H1 (cell line): ENCODE results near the gene GPC6. TPM values are rescaled to one million over a fixed set of nuclear protein-coding genes. Genes with fewer than 3 reads are reported as not detected.

Source experiments
- CTCF ChIA-PET: fragments of 300-600 bp; sonication (Branson Sonifier 250); formaldehyde crosslinking; loops from one replicate; lab custom pipeline; 2021; ENCODE audit not compliant: partially characterized antibody; lab: Charles Lee
- POLR2A ChIA-PET: fragments of 300-600 bp; sonication (Branson Sonifier 250); formaldehyde crosslinking; loops from one replicate; lab custom pipeline; 2021; ENCODE audit warnings: inconsistent platforms; ENCODE audit not compliant: partially characterized antibody; lab: Charles Lee
- DNase-seq, 2 experiments: peaks; one replicate each; pipeline versions ENCODE4 v3.0.0 to v3.0.0-alpha.2; 2010 to 2022; ENCODE audit warnings: low spot score in 2 of 2, low read depth in 1 of 2, mixed read lengths in 1 of 2
- FAIRE-seq: peaks from 2 replicates; lab custom pipeline; 2011; peaks lifted over from hg19 to GRCh38; lab: Jason Lieb, UNC
- H2AFZ ChIP-seq: 2 replicates; pipeline ENCODE4 v1.8.1; 2012; ENCODE audit warnings: low read length, inconsistent platforms
- H2AK5ac ChIP-seq: 2 replicates; pipeline ENCODE4 v1.6.1; 2013; ENCODE audit warnings: low read depth, low read length
- H2BK120ac ChIP-seq: replicated peaks from 2 replicates; pipeline ENCODE3; 2013; ENCODE audit warnings: low read depth, low read length, inconsistent platforms
- H2BK12ac ChIP-seq: 2 replicates; pipeline ENCODE4 v1.6.1; 2013; ENCODE audit warnings: low read depth, low read length
- H2BK15ac ChIP-seq: 2 replicates; pipeline ENCODE4 v1.6.1; 2013; ENCODE audit warnings: low read length
- H2BK20ac ChIP-seq: 2 replicates; pipeline ENCODE4 v1.6.1; 2013; ENCODE audit warnings: low read length
- H2BK5ac ChIP-seq: 2 replicates; pipeline ENCODE4 v1.6.1; 2013; ENCODE audit warnings: low read depth, low read length
- H3K14ac ChIP-seq: 2 replicates; pipeline ENCODE4 v1.6.1; 2013; ENCODE audit warnings: inconsistent platforms; ENCODE audit not compliant: insufficient read length
- H3K18ac ChIP-seq: 2 replicates; pipeline ENCODE4 v1.6.1; 2013; ENCODE audit warnings: low read length; ENCODE audit errors: extremely low read depth
- H3K23ac ChIP-seq: 2 replicates; pipeline ENCODE4 v1.6.1; 2013; ENCODE audit warnings: inconsistent platforms; ENCODE audit not compliant: insufficient read length
- H3K23me2 ChIP-seq: 2 replicates; pipeline ENCODE4 v1.6.1; 2013; ENCODE audit warnings: low read depth, low read length
- H3K27ac ChIP-seq: 2 replicates; pipeline ENCODE4 v1.6.1; 2011; ENCODE audit warnings: low read depth, low read length, inconsistent platforms
- H3K27me3 ChIP-seq, 4 experiments: replicated peaks in 1 of 4; 1 replicate in 1 of 4; 2 replicates in 3 of 4; pipeline versions ENCODE4 v1.6.1 to v1.8.1; 2011 to 2013; ENCODE audit warnings: low read length in 3 of 4, mild to moderate bottlenecking in 3 of 4, inconsistent platforms in 2 of 4, mixed read lengths in 2 of 4, moderate library complexity in 1 of 4; ENCODE audit not compliant: control insufficient read depth in 3 of 4, insufficient read depth in 3 of 4; ENCODE audit errors: extremely low read depth in 1 of 4
- H3K36me3 ChIP-seq, 4 experiments: 2 replicates each; pipeline versions ENCODE4 v1.6.1 to v1.8.1; 2011 to 2013; ENCODE audit warnings: mild to moderate bottlenecking in 4 of 4, low read length in 3 of 4, moderate library complexity in 2 of 4, control low read depth in 1 of 4, inconsistent platforms in 1 of 4; ENCODE audit not compliant: insufficient read depth in 4 of 4, control insufficient read depth in 2 of 4
- H3K4ac ChIP-seq: replicated peaks from 2 replicates; pipeline ENCODE3; 2013; ENCODE audit warnings: low read length, low read depth, mixed read lengths, inconsistent platforms; ENCODE audit not compliant: insufficient read length
- H3K4me1 ChIP-seq, 4 experiments: replicated peaks in 1 of 4; 1 replicate in 1 of 4; 2 replicates in 3 of 4; pipeline versions ENCODE4 v1.6.1 to v1.8.1; 2011 to 2013; ENCODE audit warnings: low read length in 3 of 4, inconsistent platforms in 2 of 4, mixed read lengths in 1 of 4; ENCODE audit not compliant: insufficient read depth in 4 of 4, control insufficient read depth in 3 of 4
- H3K4me2 ChIP-seq, 2 experiments: 2 replicates each; pipeline versions ENCODE4 v1.6.1 to v1.8.1; 2011 to 2013; ENCODE audit warnings: low read depth in 2 of 2, low read length in 2 of 2, control low read depth in 1 of 2, inconsistent platforms in 1 of 2, mild to moderate bottlenecking in 1 of 2; ENCODE audit not compliant: insufficient read depth in 1 of 2
- H3K4me3 ChIP-seq, 4 experiments: fragments of 200-600, 300-600 bp in 1 of 4; sonication (generic), shearing (Covaris generic), sonication (Bioruptor Twin) in 1 of 4; 2 replicates each; pipeline versions ENCODE4 v1.5.1 to v1.8.1; 2011 to 2016; ENCODE audit warnings: low read length in 4 of 4, low read depth in 3 of 4, control low read depth in 2 of 4, inconsistent platforms in 2 of 4, mild to moderate bottlenecking in 2 of 4, mixed read lengths in 1 of 4, moderate library complexity in 1 of 4; ENCODE audit not compliant: insufficient read depth in 2 of 4; ENCODE audit errors: extremely low read depth in 1 of 4
- H3K56ac ChIP-seq: replicated peaks from 2 replicates; pipeline ENCODE3; 2013; ENCODE audit warnings: low read depth, mild to moderate bottlenecking, mixed read lengths, low read length, inconsistent platforms; ENCODE audit not compliant: insufficient read length
- H3K79me1 ChIP-seq: 2 replicates; pipeline ENCODE4 v1.6.1; 2013; ENCODE audit warnings: low read depth, low read length, control low read depth
- H3K79me2 ChIP-seq, 2 experiments: 2 replicates each; pipeline versions ENCODE4 v1.6.1 to v1.8.1; 2012 to 2013; ENCODE audit warnings: low read length in 2 of 2, mild to moderate bottlenecking in 2 of 2, inconsistent platforms in 1 of 2; ENCODE audit not compliant: insufficient read depth in 2 of 2, control insufficient read depth in 1 of 2
- H3K9ac ChIP-seq, 4 experiments: replicated peaks in 1 of 4; 1 replicate in 1 of 4; 2 replicates in 3 of 4; pipeline versions ENCODE4 v1.6.1 to v1.8.1; 2011 to 2013; ENCODE audit warnings: low read depth in 3 of 4, low read length in 3 of 4, control low read depth in 2 of 4, mild to moderate bottlenecking in 2 of 4, moderate library complexity in 2 of 4, inconsistent platforms in 1 of 4; ENCODE audit errors: extremely low read depth in 1 of 4
- H3K9me3 ChIP-seq, 2 experiments: 2 replicates each; pipeline versions ENCODE4 v1.6.1 to v1.8.1; 2012 to 2013; ENCODE audit warnings: mild to moderate bottlenecking in 2 of 2, moderate library complexity in 2 of 2, control low read depth in 1 of 2, inconsistent platforms in 1 of 2, low read depth in 1 of 2, low read length in 1 of 2, mixed read lengths in 1 of 2; ENCODE audit not compliant: insufficient read depth in 2 of 2
- H4K20me1 ChIP-seq, 2 experiments: replicated peaks in 1 of 2; 2 replicates each; pipeline versions ENCODE3 to v1.8.1; 2011 to 2013; ENCODE audit warnings: inconsistent platforms in 2 of 2, low read length in 2 of 2, mild to moderate bottlenecking in 1 of 2; ENCODE audit not compliant: insufficient read depth in 2 of 2, control insufficient read depth in 1 of 2
- H4K5ac ChIP-seq: 2 replicates; pipeline ENCODE4 v1.6.1; 2013; ENCODE audit warnings: low read length, low read depth, mixed read lengths, inconsistent platforms; ENCODE audit not compliant: insufficient read length
- H4K8ac ChIP-seq: 2 replicates; pipeline ENCODE4 v1.8.0; 2013; ENCODE audit warnings: mild to moderate bottlenecking, moderate library complexity, low read length, inconsistent platforms; ENCODE audit not compliant: insufficient read depth; ENCODE audit errors: extremely low read depth
- H4K91ac ChIP-seq: replicated peaks from 2 replicates; pipeline ENCODE3; 2013; ENCODE audit warnings: low read length, mixed read lengths, inconsistent platforms; ENCODE audit not compliant: insufficient read length
- BACH1 ChIP-seq: IDR thresholded peaks from 2 replicates; pipeline ENCODE4 v1.6.1; 2012; ENCODE audit warnings: low read length, improper control_type of control experiment
- CTCF ChIP-seq, 3 experiments: IDR thresholded peaks; 1 replicate in 2 of 3; 2 replicates in 1 of 3; pipeline versions ENCODE4 v1.5.1 to v1.6.1; 2011; ENCODE audit warnings: low read length in 3 of 3, mild to moderate bottlenecking in 3 of 3, inconsistent platforms in 2 of 3, low read depth in 1 of 3, moderate library complexity in 1 of 3; ENCODE audit not compliant: insufficient read depth in 1 of 3; ENCODE audit errors: control extremely low read depth in 1 of 3
- EZH2 ChIP-seq: fragments of 200-600 bp; sonication (generic); IDR thresholded peaks from 2 replicates; pipeline ENCODE4 v1.7.1; 2012; ENCODE audit warnings: low read depth, mild to moderate bottlenecking, moderate library complexity, low read length, inconsistent platforms; ENCODE audit not compliant: severe bottlenecking
- GABPA ChIP-seq: IDR thresholded peaks from 2 replicates; pipeline ENCODE4 v1.6.1; 2011; ENCODE audit warnings: mild to moderate bottlenecking, low read length, moderate library complexity, borderline replicate concordance; ENCODE audit not compliant: insufficient read depth
- KDM5A ChIP-seq: fragments of 200-600 bp; IDR thresholded peaks from 2 replicates; pipeline ENCODE4 v1.7.1; 2012; ENCODE audit warnings: mild to moderate bottlenecking, low read length, inconsistent platforms, mixed read lengths
- NRF1 ChIP-seq: IDR thresholded peaks from 2 replicates; pipeline ENCODE4 v1.6.1; 2011; ENCODE audit warnings: mild to moderate bottlenecking, low read depth, low read length, improper control_type of control experiment
- POU5F1 ChIP-seq: IDR thresholded peaks from 2 replicates; pipeline ENCODE4 v1.6.1; 2011; ENCODE audit warnings: low read depth, mild to moderate bottlenecking, low read length, moderate library complexity
- RFX5 ChIP-seq: IDR thresholded peaks from 2 replicates; pipeline ENCODE4 v1.6.1; 2011; ENCODE audit warnings: low read depth, low read length, improper control_type of control experiment, borderline replicate concordance
- RXRA ChIP-seq: IDR thresholded peaks from 2 replicates; pipeline ENCODE4 v1.6.1; 2011; ENCODE audit warnings: low read depth, mild to moderate bottlenecking, low read length, moderate library complexity; ENCODE audit not compliant: insufficient read depth
- SAP30 ChIP-seq: fragments of 300-600 bp; sonication (generic); IDR thresholded peaks from 2 replicates; pipeline ENCODE4 v1.7.1; 2012; ENCODE audit warnings: low read length, moderate library complexity, mild to moderate bottlenecking, inconsistent platforms; ENCODE audit not compliant: insufficient read depth, insufficient replicate concordance
- TAF1 ChIP-seq: IDR thresholded peaks from 2 replicates; pipeline ENCODE4 v1.6.1; 2011; ENCODE audit warnings: mild to moderate bottlenecking, low read depth, low read length
- TCF12 ChIP-seq: IDR thresholded peaks from 2 replicates; pipeline ENCODE4 v1.6.1; 2011; ENCODE audit warnings: low read depth, mild to moderate bottlenecking, low read length
- WGBS, 2 experiments: shearing (Covaris generic) in 1 of 2; methylation state at CpG; one replicate each; pipeline versions ENCODE4 v1.1.6 to v1.1.7; 2013 to 2015; ENCODE audit warnings: low lambda C conversion rate in 2 of 2, mixed read lengths in 2 of 2, inconsistent platforms in 1 of 2, low coverage in 1 of 2, missing lambda C conversion rate in 1 of 2; ENCODE audit not compliant: insufficient replicate concordance in 2 of 2, insufficient coverage in 1 of 2, insufficient read length in 1 of 2; ENCODE audit errors: extremely low coverage in 1 of 2, missing lambda C conversion rate in 1 of 2; 5-methylcytosine and 5-hydroxymethylcytosine counted together
- polyA plus RNA-seq, 7 experiments: library from polyadenylated mRNA; depleted of rRNA in 3 of 7; stranded (reverse) in 5 of 7; unstranded in 2 of 7; fragments of >200 nt in 5 of 7; fragments of 200-250 nt in 2 of 7; gene quantifications; 1 replicate in 5 of 7; 2 replicates in 1 of 7; 4 replicates in 1 of 7; pipeline versions ENCODE4 v1.2.1 to v1.2.3, GENCODE V29; 2011 to 2013; ENCODE audit warnings: missing spikeins in 2 of 7, mixed read lengths in 2 of 7
- total RNA-seq: library from RNA; stranded (reverse); fragmentation: NEBNext Ultra II Directional; extraction: Animal tissue kit (Norgen Biotek cat#: 25700); gene quantifications from 2 replicates; pipeline ENCODE4 v1.2.1, GENCODE V29; 2021

Gene GPC6
- total and polyA plus RNA-seq, 2 of the 8 experiments (the other 6 are each of a cell fraction or from before 2014, with no cell fraction given), result 5.4 to 12.0 TPM

GRCh38 chr13:93283255-93283654 lies 56.6 kb downstream of the GPC6 start:
- Histone ChIP-seq H3K79me2 (no peaks in the 10 kb centered on the region; a peak in 1 of 4 replicates), H3K36me3 (no peaks in the 10 kb centered on the region), H3K56ac (no peak overlapping the region), H3K23ac (no peak overlapping the region), H2AFZ (no peak overlapping the region), H2BK15ac (no peak overlapping the region), H2BK12ac (no peak overlapping the region), H2BK5ac (no peak overlapping the region), H3K9me3 (no peaks in the 10 kb centered on the region), H3K18ac (no peak overlapping the region), H3K4me2 (no peak overlapping the region), H3K79me1 (no peaks in the 10 kb centered on the region; the same call in 1 of the 2 replicates), H2AK5ac (no peak overlapping the region), H3K4me3 (no peak overlapping the region), H3K4me1 (peaks cover 0 to 16% (median 5%) of the 10 kb centered on the region in 4 experiments; a peak in 4 of 7 replicates), H3K27ac (no peak overlapping the region), H2BK20ac (no peak overlapping the region), H3K9ac (no peak overlapping the region), H4K8ac (no peak overlapping the region), H2BK120ac (no peak overlapping the region), H3K27me3 (no peaks in the 10 kb centered on the region), H4K91ac (no peak overlapping the region), H3K14ac (no peak overlapping the region), H3K23me2 (no peaks in the 10 kb centered on the region), H3K4ac (no peak overlapping the region), H4K5ac (no peak overlapping the region), H4K20me1 (no peaks in the 10 kb centered on the region)
- FAIRE-seq, result no peak
- no peak for DNase-seq
- ChIA-PET CTCF (no interaction called here), POLR2A (no interaction called here)
- WGBS, 2 experiments, result 85% methylated on average over 4 of the region's 4 CpGs; no CpG with 5 or more reads in 1 of the 2 experiments
- TF ChIP-seq RXRA, result no peak
- no peak for TF ChIP-seq KDM5A
- no peak for TF ChIP-seq BACH1
- TF ChIP-seq TCF12, result no peak
- no peak for TF ChIP-seq EZH2
- no peak for TF ChIP-seq GABPA
- no peak for TF ChIP-seq TAF1
- TF ChIP-seq CTCF (IDR thresholded peaks at IDR 0.05; ENCODE audit: control extremely low read depth in 1 of 3, insufficient read depth in 1 of 3, low read depth in 1 of 3, low read length in 3 of 3), result no peak
- no peak for TF ChIP-seq POU5F1
- no peak for TF ChIP-seq NRF1
- no peak for TF ChIP-seq SAP30
- TF ChIP-seq RFX5, result no peak
